Measurements from ENCODE around the gene DTHD1. TPM values are rescaled to one million over a fixed set of nuclear protein-coding genes. Genes with fewer than 3 reads are reported as not detected.
A peak's percentile ranks its signal among the peaks of the same experiment; 100 is the strongest.

DTHD1 gene
- total RNA-seq, 2 donors from 2014 or later, result not detected

- 92 to 100% methylated on average over 3 to 4 of the region's 4 CpGs for WGBS, 2 experiments (ENCODE audit: insufficient coverage in 1 of 2, insufficient read length in 1 of 2)
- H3K36me3 Mint-ChIP-seq (ENCODE audit: low read depth), result no peaks in the 10 kb centered on the region
- no peak for DNase-seq
- H3K9ac ChIP-seq (ENCODE audit: extremely low read depth, low read length, poor library complexity, severe bottlenecking), result no peak overlapping the region
- H3K36me3 ChIP-seq (ENCODE audit: control insufficient read depth, insufficient read depth, low read length), result no peaks in the 10 kb centered on the region
- no peak for TF ChIP-seq CTCF (conservative IDR thresholded peaks at IDR 0.05)
- H3K9me3 Mint-ChIP-seq, result no peaks in the 10 kb centered on the region
- no peaks in the 10 kb centered on the region for H3K9me3 ChIP-seq (ENCODE audit: control insufficient read depth, low read length)
- no peak overlapping the region for H3K4me3 Mint-ChIP-seq
- H3K4me1 Mint-ChIP-seq, result peaks cover 19% of the 10 kb centered on the region
- no peak overlapping the region for H3K27ac ChIP-seq (ENCODE audit: low read depth, low read length)
- H3K27me3 Mint-ChIP-seq (ENCODE audit: insufficient read depth), result no peaks in the 10 kb centered on the region
- H3K4me1 ChIP-seq (ENCODE audit: control insufficient read depth, insufficient read depth, low read length), result peaks cover 4% of the 10 kb centered on the region
- H3K27me3 ChIP-seq (ENCODE audit: control insufficient read depth, insufficient read depth, low read length, poor library complexity, severe bottlenecking), result no peaks in the 10 kb centered on the region
- H3K4me3 ChIP-seq (ENCODE audit: low read length), result no peak overlapping the region
- H3K27ac Mint-ChIP-seq, result no peak overlapping the region
Measured at GRCh38 chr4:36277533-36277932, 3.9 kb upstream of the DTHD1 start.

DNA sequence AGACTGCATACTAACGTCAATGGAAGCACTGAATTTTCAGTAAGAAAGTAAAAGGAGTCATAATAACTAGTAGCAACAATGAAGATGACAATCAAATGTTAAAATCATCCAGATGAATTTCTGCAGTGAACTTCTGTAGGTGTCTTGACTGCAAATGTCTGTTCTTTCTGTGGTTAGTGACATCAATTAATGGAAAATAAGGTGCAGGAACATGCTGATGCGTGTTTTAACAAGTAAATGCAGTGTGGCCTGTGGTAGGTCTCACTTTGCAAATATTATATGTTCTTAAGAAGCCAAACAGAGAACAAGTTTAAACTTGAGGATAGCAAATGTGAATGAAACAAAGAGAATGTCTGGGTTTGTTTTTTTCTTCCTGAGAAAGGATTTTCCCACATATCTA lies 2.6 kb upstream of the DTHD1 start:
- WGBS, 2 experiments (ENCODE audit: insufficient coverage in 1 of 2, insufficient read length in 1 of 2), result 98 to 100% methylated on average over 2 of the region's 2 CpGs
- Mint-ChIP-seq H3K36me3 (ENCODE audit: low read depth) (no peaks in the 10 kb centered on the region), H3K27me3 (ENCODE audit: insufficient read depth) (no peaks in the 10 kb centered on the region), H3K9me3 (no peaks in the 10 kb centered on the region), H3K27ac (no peak overlapping the region), H3K4me3 (no peak overlapping the region), H3K4me1 (peaks cover 14% of the 10 kb centered on the region)
- Histone ChIP-seq H3K27me3 (ENCODE audit: control insufficient read depth, insufficient read depth, low read length, poor library complexity, severe bottlenecking) (no peaks in the 10 kb centered on the region), H3K9ac (ENCODE audit: extremely low read depth, low read length, poor library complexity, severe bottlenecking) (no peak overlapping the region), H3K36me3 (ENCODE audit: control insufficient read depth, insufficient read depth, low read length) (no peaks in the 10 kb centered on the region), H3K4me3 (ENCODE audit: low read length) (no peak overlapping the region), H3K9me3 (ENCODE audit: control insufficient read depth, low read length) (no peaks in the 10 kb centered on the region), H3K4me1 (ENCODE audit: control insufficient read depth, insufficient read depth, low read length) (peaks cover 4% of the 10 kb centered on the region), H3K27ac (ENCODE audit: low read depth, low read length) (no peak overlapping the region)
- no peak for DNase-seq
- TF ChIP-seq CTCF (conservative IDR thresholded peaks at IDR 0.05), result no peak

DNA sequence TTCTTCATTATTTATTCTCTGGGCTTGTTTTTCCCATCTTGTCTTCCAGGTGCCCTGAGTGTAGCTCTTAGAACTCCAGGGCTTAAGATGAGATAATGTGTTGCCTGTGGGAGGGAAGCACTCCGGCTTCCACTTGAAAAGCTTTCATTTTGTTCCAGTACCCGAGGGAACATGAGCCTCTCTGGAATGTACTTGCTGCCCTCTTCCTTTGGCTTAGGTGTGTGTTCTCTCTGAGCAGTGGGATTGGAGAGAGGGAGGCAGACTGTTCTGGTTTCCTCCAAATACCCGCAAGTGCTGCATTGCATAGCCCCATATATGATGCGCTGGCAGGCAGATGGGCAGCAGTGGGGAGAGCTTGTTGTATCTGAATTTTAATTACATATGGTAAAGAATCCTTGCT lies 861 bp upstream of the DTHD1 start:
- Histone ChIP-seq H3K9me3 (ENCODE audit: control insufficient read depth, low read length) (no peaks in the 10 kb centered on the region), H3K36me3 (ENCODE audit: control insufficient read depth, insufficient read depth, low read length) (no peaks in the 10 kb centered on the region)
- H3K9me3 Mint-ChIP-seq, result no peaks in the 10 kb centered on the region

More for the DNA sequence above, 861 bp upstream of the DTHD1 start:
- Mint-ChIP-seq H3K4me3 (no peak overlapping the region), H3K27me3 (ENCODE audit: insufficient read depth) (no peaks in the 10 kb centered on the region), H3K36me3 (ENCODE audit: low read depth) (no peaks in the 10 kb centered on the region), H3K27ac (no peak overlapping the region), H3K4me1 (peaks cover 14% of the 10 kb centered on the region)
- peak; percentile 64 for DNase-seq
- no peak overlapping the region for H3K9ac ChIP-seq (ENCODE audit: extremely low read depth, low read length, poor library complexity, severe bottlenecking)
- H3K4me3 ChIP-seq (ENCODE audit: low read length), result no peak overlapping the region
- TF ChIP-seq CTCF (conservative IDR thresholded peaks at IDR 0.05), result peak; percentile 22
- 58 to 72% methylated on average over 2 to 4 of the region's 4 CpGs for WGBS, 2 experiments (ENCODE audit: insufficient coverage in 1 of 2, insufficient read length in 1 of 2)
- H3K4me1 ChIP-seq (ENCODE audit: control insufficient read depth, insufficient read depth, low read length), result peaks cover 4% of the 10 kb centered on the region
- H3K27ac ChIP-seq (ENCODE audit: low read depth, low read length), result no peak overlapping the region
- H3K27me3 ChIP-seq (ENCODE audit: control insufficient read depth, insufficient read depth, low read length, poor library complexity, severe bottlenecking), result no peaks in the 10 kb centered on the region
